Left renal pelvis (tissue), 4 donors: Measurements from ENCODE around the gene RAMACL. TPM values are rescaled to one million over a fixed set of nuclear protein-coding genes. Genes with fewer than 3 reads are reported as not detected.

Experiments used
- DNase-seq, 4 donors: peaks; one replicate each; pipeline ENCODE4 v3.0.0-alpha.2; 2013; ENCODE audit warnings: low read depth in 4 of 4, low spot score in 3 of 4
- polyA plus RNA-seq, 4 donors: library from polyadenylated mRNA; unstranded; fragments of 120-200 nt; gene quantifications; one replicate each; pipeline ENCODE4 v1.2.1, GENCODE V29; 2013; ENCODE audit not compliant: insufficient read length in 4 of 4

The RAMACL gene
- polyA plus RNA-seq, 4 donors = 0.20 to 2.0 (median 0.29) TPM

DNA sequence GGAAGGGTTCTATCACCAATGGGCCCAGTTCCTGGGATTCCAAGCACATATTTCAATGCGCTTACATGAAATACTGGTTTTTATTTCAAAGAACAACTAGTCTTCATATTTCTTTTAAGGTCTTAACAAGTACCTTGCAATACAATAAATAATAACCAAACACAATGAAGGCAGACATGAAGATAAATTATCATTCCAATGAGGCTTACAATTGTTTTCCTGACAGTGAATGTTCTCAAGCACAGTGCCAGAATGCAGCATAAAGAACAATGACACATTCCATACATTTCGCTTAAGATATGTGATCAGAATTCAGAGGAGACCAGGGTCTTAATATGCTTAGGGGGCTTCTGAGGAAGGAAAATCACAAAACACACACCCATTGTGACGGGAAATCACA is 26.3 kb downstream of the RAMACL start:
- DNase-seq = no peak

DNA sequence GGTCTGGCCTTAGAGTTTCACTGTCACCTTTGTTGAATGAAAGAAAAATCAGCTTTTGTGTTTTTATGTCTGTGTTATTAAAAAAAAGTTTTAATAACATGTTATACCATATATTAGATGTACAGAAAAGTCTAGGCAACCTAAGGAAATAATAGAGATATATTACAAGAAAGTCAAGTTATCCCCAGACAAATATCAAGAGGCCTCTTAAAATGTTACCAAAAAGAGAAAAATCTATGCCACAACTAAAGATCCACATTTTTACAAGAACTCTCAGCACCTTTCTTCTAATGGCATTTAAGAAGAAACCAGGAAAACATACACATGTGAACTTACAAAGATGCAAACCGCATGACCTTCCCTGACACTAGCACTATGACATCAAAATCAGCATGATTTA is 26.8 kb downstream of the RAMACL start:
- no peak for DNase-seq

DNA sequence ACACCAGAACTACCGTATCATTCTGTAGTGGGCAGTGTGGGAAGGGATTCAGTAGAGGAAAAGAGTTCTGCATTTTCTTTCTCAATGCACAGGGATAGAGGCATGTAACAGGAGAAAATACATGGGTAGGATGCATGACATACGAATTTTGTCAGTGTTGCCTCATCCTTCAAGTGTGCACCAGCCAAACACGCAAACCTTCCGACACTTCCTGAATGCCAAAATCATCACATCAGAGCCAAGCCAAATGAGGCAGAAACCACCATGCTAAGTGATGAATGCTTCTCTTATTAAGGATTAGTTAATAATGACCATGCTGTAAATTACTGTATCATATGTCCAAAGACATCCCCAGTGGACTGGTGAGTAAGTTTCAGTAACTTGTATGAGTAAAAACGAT is 27.3 kb downstream of the RAMACL start:
- no peak for DNase-seq

DNA sequence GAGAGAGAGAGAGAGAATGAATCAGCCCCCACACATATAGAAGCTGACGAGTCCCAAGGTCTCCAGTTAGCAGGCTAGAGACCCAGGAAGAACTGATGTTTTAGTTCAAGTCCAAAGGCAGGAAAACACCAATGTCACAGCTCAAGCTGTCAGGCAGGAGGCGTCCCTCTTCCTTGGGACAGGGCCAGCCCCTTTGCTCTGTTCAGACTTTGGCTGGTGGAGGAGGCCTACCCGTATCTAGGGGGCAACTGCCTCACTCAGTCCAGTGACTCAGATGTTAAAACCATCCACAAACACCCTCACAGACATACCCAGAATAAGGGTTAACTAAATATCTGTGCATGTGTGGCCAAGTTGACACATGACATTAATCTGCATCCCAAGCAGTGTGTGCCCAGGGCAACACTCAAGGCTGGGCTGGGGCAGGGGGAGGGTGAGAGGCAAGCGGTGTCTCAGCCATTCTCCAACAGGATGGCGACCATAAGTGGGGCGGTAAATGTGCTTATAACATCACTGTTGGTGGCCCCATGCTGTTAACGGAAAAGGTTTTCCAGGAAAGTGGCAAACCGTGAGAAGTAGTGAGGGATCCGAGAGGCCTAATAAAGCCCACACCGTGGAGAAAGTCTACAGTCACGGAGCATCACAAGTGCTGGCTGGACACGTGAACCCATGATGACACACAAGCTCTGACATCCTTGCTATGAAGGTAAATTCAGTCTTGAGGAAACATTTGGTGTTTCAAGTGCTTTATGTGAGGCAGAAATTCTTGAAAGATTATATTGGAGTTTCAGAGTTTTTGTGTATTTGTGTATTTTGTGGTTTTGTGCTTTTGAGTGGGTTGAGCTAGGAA is 28.1 kb downstream of the RAMACL start:
- no peak for DNase-seq

DNA sequence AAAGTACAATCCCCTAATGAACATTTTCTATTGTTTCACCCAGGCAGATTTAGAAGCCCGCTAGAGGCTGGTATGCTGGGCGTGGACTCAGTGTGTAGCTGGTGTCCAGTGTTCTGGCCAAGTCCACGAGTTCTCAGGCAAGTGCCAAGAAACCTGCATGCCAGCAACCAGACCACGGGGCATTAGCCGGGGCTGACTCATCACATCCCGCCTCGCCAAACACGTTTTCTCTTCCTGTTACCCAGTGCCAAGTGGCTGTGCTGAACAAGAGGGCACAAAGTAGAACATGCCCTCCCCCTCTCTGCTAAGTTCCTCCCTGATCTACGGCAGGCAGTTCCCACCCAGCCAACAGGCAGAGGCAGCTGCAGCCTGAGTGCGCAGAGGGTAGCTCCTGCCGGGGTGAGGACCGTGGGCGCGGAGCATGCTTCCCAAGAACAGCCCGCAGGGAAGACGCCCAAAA is 29.6 kb downstream of the RAMACL start:
- no peak for DNase-seq

DNA sequence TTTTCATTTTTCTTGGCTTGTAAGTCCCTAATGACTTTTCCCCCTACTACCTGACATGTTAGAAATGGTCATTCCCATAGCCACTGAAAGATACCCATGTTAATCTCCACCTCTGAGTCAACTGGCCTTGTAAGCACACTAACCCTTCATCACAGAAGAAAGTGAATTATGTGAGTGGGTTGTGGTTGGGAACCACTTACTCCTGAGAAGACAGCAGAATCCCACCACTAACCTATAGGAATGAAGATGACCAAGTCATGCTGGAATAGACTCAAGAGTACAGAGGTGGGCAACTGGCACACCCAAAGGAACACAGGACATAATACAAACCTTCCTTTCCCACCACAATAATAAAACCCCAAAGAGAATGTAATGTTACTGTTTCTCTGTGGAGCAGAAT is 30.1 kb downstream of the RAMACL start:
- no peak for DNase-seq

DNA sequence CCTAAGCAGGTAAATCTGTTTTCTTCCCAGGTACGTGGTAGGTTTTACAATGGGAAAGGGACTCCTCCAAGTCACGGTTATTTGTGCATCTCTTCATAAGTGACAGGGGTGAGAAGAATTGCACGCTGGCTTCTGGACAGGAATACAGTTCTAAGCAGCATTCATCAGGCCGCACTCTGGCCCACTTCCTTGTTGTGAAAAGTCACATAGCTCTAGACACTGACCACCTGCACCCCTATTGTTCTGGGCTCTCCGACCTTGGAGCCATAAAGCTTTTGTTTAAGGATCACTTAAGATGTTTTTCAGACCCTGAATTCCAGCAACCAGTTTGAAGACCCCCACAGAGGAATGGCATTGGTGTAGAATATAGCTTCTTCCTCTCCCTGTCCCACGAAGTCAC is 31.4 kb downstream of the RAMACL start:
- no peak for DNase-seq

DNA sequence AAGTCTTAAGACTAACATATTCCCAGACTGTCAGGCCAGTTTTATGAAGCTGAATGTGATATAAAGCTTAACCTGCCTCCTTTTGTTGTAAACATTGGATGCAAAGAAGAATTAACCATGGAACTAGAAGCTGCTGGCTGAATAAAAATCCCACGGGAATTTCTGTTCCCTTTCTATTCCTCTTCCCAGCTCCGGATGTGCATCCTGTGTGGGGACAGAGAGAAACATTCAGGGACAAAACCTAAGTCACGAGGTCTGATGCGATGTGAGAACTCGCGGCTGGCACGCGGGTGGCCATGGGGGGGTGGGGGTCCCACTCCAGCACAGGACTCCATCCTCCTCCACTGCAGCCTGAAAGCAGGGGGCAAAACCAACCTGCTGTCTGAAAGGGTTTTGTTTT is 32.2 kb downstream of the RAMACL start:
- no peak for DNase-seq

DNA sequence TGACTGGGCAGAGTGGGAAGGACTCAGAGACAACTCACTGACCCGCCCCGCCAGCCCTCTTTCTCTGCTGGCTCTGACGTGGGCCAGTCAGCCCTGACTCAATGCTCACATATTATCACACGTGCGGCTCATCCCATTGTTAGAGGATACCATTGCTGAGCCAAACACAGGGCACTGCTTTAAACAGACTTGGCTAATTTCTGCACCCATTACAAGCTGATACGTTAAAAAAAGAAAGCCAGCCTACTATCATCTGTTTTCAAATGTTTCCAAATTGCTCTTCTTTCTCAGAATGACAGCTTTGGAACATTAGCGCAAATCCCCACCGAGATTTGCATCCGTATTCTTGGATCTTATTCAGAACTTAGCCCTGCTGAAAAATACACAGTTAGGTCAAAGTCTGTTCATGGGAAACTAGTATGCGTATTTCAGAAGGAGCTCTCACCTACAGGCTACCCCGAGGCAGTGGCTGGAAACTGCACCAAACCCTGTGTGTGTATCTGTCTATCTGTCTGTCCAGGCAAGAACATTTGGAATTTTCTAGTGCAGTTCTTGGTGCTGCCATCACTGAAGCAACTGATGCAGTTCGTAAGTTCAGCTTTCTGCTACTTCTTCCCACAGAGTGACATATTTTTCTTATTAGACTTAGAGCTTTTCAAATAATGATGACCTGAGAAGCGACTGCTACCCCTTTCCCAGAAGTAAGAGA is 32.8 kb downstream of the RAMACL start:
- no peak for DNase-seq

DNA sequence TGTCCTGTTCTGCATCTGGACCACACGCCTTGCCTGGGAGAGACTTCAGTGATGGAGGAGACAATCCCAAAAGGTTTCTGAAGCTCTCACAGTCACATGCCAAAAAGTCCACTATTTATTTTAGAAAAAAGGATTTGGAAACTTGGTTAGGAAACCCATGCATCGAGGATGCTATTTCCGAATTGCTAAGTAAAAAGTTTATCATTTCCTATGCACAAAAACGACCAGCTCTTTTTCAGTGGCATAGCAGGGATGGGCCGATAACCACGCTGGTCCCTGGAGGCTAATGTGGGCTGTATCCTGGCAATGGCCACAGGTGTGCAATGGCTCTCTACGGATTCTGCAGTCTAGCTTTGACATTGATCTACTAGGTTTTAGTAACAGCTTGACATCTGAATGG is 33.9 kb downstream of the RAMACL start:
- no peak for DNase-seq

DNA sequence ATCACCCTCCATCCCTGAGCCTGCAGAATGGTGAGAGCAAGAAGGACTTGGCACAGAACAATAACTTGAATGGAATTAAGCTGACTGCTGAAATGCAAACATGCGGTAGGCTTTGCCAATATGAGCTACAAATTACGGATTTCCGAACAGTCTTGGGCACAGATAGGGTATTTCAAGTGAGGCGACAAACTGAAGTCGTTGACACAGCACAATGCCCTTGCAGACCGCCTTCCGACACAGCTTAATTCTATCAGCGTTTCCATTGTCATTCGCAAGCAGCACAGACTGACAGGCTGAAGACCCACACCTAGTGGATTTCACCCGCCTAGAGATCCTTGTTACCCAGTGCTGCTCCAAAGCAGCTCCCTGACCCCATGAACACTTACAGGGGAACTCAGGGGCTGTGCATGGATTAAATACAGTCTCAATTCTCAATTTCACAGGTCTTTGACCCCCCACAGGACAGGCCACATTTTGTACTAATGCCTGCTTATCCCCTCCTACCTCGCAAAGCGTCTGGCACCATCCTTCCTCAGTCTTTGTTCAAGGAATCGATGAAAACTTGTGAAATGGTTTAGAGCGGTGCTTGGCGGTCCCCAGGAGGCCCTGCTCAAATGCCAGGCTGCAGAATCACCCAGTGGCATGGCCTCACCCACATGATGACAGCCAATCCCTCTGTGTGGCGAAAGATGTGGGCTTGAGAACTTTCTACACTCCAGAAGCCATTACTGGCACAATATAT is 34.6 kb downstream of the RAMACL start:
- no peak for DNase-seq

DNA sequence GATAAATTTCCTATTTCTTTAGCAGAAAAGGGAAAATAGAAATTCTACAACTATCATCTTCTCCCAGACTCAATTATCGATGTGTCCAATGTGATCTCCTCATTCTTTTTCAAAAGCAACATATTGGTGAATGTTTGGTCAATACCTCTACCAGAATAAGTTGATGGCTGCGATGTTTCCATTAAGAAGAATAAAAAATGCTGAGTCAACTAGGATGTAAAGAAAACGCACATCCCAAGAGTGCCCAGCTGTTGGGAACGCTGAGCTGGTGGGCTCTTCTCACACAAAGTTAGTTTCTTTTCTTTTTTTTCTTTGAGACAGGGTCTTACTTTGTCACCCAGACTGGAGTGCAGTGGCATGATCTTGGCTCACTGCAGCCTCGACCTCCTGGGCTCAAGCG is 39.8 kb downstream of the RAMACL start:
- DNase-seq = no peak

DNA sequence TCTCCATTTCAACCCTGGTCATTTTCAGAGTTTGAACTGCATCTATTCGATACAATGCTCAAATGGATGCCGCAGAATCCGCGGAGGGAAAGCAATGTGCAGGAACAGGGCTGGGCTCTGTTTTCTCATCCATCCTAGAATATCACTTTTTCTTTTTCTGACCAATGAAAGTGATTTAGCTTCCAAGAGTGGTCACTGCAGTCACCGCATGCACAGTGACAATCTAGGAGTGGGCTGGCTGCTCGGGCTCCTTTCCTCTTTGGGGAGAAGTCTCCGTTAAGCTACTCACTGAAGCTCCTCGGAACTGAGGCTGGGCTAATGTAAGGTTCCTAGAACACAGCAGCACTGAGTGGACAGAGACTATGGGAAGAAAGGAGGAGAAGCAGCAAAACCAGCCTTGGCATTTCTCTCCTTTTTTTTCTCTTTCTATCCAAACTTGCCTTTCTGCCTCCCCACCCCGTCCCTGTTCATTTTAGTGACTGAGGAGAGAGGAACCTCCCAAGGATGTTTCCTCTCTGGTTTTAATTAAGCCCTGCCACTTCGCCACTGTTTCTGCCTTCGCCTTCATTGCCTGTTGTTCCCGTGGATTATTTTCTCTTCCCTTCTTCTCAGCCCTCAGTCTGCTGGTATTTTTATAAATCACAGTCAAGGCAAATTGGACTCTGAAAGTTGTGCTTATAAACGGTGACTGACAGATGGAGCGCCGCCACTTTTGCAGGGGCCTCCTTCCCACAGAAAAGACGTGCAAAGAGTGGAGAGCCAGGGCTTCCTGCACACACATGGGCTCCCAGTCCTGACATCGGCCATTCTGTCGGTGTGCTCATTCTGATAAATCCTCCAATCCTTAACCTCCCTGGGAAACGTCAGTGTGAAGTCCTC is 41.1 kb downstream of the RAMACL start:
- DNase-seq = no peak

DNA sequence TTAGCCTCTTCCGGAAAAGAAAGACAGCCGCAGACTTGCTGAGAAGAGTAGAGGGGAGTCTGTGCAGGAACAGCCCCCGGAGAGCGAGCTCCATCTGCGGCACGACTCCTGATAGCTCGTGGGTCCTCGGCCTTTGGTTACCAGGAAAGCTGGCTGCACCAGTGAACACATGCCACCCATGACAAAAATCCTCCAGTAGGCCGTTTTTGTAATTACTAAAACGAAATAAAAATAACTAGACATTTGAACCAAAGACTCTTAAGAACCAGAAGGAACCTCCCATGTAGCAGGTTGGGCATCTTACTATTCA is 42.2 kb downstream of the RAMACL start:
- no peak for DNase-seq

DNA sequence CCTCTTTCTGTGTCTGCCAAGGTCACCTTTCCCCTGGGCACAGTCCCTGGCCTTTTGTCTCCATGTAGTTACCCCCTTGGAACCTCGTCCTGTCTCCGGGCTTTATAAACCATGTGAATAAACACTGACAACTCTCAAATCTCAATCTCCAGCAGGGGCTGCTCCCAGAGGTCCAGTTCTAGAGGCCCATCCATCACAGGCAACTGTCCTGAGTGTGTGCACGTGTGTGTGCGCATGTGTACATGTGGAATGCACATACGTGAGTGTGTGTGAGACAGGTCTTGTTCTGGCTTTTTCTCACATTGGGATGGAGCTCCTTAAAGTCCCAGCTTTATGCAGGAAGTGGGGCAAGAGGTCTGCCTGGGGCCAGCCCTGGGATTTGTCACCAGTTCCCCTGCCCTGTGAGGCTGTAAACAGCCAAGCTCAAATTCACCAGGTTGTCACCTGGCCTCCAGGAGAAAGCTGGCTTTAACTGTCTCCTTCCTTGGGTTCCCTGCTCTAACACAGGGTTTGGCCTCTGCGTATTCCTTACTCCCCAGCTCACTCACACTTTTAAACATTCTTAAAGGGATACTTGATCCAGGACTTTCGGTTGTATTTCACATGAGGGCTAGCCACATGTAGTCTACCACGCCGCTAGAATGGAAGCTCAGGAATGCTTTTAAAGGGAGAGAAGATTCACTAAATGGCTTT is 42.7 kb downstream of the RAMACL start:
- DNase-seq = no peak

DNA sequence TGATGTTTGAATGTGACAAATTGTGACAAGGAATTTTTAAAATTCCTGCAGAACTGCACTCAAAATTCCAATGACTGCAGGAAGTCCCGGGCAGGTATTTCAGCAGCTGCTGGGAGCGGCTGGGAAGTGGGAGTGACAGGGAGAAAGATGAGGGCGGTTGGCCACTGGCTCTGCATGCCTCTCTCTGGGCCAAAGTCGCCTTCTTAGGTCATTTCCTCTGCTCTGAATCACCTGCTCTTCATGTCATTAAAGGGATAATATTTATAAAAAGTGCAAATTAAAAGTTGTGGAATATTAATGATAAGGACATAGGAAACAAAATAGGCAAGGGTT is 43.9 kb downstream of the RAMACL start:
- DNase-seq = no peak

DNA sequence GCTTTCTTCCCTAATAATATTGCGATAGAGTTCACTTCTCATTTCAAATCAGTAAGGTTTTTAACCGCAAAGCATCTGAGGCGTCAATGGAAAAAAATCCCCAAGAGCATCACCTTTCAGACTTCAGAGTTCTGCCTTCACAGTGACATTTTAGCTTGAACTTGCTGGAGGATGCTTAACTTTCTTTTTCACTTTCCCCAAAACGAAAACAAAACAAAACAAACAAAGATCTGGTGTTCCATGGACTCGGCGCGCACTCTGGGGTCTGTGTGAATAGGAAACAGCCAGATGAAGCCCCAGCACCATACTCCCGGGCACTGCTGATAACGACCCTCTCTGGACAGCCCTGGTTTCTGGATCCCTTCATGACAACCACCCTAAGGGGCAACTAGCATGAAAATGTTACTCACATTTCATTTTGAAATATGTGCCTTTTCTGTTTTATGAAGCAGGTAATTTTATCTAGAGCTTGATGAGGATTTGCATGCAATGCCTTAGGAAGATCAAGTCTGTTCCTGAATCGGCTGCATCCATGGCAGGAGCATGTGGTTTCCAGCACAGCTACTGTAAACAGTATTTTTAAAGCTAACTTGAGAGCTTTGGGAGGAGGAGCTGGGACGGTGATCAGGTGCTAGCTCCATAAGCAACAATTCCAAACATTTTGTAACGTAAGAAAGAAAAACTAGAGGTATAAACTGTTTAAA is 44.5 kb downstream of the RAMACL start:
- no peak for DNase-seq

DNA sequence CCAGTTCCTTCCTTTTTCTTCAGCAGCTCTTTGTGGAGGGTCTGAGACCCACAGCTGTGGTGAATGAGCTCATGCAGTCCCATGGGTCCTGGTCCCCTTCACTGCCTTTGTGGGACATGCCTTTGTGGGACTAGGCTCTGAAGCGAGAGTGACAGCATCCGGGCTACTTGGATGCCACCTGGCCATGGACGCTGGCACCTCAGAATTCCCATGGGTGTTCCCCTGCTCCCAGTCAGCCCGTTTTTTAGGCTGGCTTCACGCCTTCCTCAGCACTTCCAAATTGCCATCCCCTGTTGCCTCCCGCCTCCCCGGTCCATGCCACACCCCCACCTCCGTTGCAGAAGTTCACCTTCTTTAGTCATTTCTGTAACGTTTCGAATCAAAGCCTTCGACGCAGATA is 45.1 kb downstream of the RAMACL start:
- no peak for DNase-seq

DNA sequence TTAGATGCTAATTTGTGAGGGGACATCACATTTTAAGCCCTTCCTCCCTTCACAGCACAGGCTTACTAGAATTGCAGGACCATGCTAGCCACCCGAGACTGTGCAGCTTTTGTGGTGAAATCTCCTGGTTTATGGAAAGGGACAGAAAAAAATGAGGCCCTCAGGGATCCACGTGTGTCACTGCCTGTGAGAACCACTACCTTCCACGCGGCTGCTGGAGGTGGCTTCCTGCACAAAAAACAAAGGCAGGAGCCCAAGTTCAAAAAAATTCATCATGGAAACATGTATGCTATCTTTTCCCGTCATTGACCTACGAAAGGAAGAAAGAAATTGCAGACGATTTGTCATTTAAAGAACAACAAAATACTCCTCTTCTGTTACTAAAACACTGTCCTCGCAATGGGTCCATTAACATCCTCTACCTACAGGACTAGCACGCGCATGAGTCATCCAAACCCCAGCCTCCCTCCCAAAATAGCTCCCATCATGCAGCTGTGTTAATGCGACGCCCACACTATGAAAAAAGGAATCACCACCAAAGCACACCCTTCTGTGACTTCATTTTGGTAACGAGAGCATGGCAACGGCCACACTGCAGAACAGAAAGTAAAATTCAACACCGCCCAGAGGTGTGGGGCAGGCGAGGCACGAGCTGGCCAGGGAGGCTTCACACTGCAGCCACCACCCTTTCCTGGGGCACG is 45.7 kb downstream of the RAMACL start:
- DNase-seq = no peak
